Measurements from ENCODE around the gene LRRC4B. TPM values are rescaled to one million over a fixed set of nuclear protein-coding genes. Genes with fewer than 3 reads are reported as not detected.
A peak's percentile ranks its signal among the peaks of the same experiment; 100 is the strongest.

Gene LRRC4B
- total RNA-seq, 4 donors from 2014 or later, result 0.59 to 3.0 (median 1.6) TPM

GRCh38 chr19:50488389-50489194, 79.6 kb downstream of the LRRC4B start:
- no peak for TF ChIP-seq POLR2A (IDR thresholded peaks at IDR 0.05)
- TF ChIP-seq, protein P1, sequence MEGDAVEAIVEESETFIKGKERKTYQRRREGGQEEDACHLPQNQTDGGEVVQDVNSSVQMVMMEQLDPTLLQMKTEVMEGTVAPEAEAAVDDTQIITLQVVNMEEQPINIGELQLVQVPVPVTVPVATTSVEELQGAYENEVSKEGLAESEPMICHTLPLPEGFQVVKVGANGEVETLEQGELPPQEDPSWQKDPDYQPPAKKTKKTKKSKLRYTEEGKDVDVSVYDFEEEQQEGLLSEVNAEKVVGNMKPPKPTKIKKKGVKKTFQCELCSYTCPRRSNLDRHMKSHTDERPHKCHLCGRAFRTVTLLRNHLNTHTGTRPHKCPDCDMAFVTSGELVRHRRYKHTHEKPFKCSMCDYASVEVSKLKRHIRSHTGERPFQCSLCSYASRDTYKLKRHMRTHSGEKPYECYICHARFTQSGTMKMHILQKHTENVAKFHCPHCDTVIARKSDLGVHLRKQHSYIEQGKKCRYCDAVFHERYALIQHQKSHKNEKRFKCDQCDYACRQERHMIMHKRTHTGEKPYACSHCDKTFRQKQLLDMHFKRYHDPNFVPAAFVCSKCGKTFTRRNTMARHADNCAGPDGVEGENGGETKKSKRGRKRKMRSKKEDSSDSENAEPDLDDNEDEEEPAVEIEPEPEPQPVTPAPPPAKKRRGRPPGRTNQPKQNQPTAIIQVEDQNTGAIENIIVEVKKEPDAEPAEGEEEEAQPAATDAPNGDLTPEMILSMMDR (IDR thresholded peaks at IDR 0.05), result no peak
- Histone ChIP-seq H3K36me3 (no peaks in the 10 kb centered on the region), H3K4me3 (replicated peaks in 1 of 3) (no peak overlapping the region), H3K27ac (no peak overlapping the region), H3K27me3 (no peaks in the 10 kb centered on the region), H3K9me3 (no peaks in the 10 kb centered on the region), H3K4me1 (peaks cover 0 to 6% of the 10 kb centered on the region in 2 donors)
- intact Hi-C loops (cut with DNase I), result no loop called here
- DNase-seq, result no peak
- WGBS, 2 donors, result 20 to 22% methylated on average over 13 of the region's 13 CpGs

DNA sequence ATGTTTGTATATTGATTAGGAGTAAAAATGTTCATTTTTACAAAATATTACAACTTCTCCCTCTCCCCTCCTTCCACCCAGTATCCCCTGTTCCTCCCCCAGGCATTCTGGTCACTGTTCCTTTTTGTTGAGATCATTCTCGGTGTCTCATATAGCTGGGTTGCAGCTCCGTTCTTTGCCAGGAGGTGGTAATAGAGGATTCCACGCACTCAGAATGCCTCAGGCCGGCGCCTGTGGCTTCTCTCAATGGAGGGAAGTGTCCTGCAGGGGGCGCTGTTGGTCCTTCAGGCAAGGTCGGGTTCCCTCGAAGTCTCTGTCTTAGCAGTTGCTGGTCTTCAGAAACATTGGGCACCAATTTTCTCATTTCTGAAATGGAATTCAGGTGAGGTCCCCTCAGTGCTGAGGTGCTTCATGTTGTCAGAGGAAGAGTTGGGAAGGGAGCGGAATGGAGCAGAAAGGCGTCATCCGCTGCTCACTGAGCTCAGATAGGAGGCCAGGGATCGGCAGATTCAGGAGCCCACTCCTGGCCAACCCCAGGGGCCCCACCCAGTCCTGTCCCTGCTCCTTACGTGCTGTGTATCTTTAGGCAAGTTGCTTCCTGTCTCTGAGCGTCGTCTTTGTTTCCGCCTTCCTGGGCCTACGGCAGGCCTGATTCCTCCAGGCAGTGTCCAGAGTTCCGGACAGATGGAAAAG, 81.3 kb downstream of the LRRC4B start:
- Histone ChIP-seq H3K4me1 (no peaks in the 10 kb centered on the region), H3K9me3 (no peaks in the 10 kb centered on the region)

DNA sequence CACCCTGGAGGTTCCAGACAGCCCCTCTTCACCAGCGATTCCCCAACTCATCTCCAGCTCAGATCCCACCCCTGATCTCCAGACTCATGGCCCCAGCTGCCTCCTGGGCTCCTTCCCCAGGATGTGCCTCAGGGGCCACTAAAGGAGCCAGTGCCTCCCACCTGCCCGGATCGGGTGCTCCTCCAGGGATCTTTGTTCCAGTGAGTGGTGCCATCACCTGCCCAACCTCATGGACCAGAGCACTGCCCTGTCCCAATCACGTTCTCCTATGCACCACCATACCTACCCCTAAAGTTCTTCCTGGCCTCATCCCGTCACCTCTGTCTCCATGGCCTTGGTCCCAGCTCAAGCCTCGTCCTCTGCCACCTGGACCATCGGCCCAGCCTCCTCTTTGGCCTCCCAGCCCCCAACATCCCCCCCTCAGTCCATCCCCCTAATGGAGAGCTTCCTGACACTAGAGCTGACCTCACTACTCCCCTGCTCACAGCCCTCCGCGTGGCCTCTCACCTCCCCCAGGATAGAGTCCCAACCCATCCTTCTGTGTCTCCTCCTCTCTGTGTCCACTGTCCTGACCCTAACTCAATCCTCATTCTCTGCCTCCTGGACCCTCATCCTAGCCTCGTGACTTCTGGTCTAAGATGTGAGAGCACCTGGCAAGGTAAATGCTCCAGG, 82.8 kb downstream of the LRRC4B start:
- intact Hi-C loops (cut with DNase I), result no loop called here
- no peak for DNase-seq
- peaks cover 24 to 28% of the 10 kb centered on the region in 2 donors for H3K36me3 ChIP-seq

More for the DNA sequence above, 81.3 kb downstream of the LRRC4B start:
- Histone ChIP-seq H3K27ac (no peak overlapping the region), H3K4me3 (replicated peaks in 1 of 3) (no peak overlapping the region), H3K36me3 (peaks cover 10 to 15% of the 10 kb centered on the region in 2 donors), H3K27me3 (no peaks in the 10 kb centered on the region)
- peak in 1 of 2 donors; percentile 49 for DNase-seq
- WGBS, 2 donors, result 73 to 79% methylated on average over 18 of the region's 18 CpGs
- no peak for TF ChIP-seq POLR2A (IDR thresholded peaks at IDR 0.05)
- TF ChIP-seq, protein P1 (IDR thresholded peaks at IDR 0.05), result peak in 3 of 6 experiments; percentile 29 to 47 (median 39)
- intact Hi-C loops (cut with DNase I), result no loop called here

GRCh38 chr19:50482916-50483315, 85.3 kb downstream of the LRRC4B start:
- no peak for TF ChIP-seq POLR2A (IDR thresholded peaks at IDR 0.05)
- TF ChIP-seq, protein P1 (IDR thresholded peaks at IDR 0.05), result no peak
- no peak overlapping the region for H3K4me3 ChIP-seq (replicated peaks in 1 of 3)
- WGBS, 2 donors, result 86 to 88% methylated on average over 10 of the region's 10 CpGs
- H3K36me3 ChIP-seq, result peaks cover 41 to 53% of the 10 kb centered on the region in 2 donors
- intact Hi-C loops (cut with DNase I), result no loop called here
- H3K27ac ChIP-seq, result no peak overlapping the region
- H3K27me3 ChIP-seq, result no peaks in the 10 kb centered on the region
- no peak for DNase-seq
- H3K4me1 ChIP-seq, result peaks cover 0 to 6% of the 10 kb centered on the region in 2 donors
- no peaks in the 10 kb centered on the region for H3K9me3 ChIP-seq

More for the DNA sequence above, 82.8 kb downstream of the LRRC4B start:
- Histone ChIP-seq H3K27me3 (no peaks in the 10 kb centered on the region), H3K4me3 (replicated peaks in 1 of 3) (no peak overlapping the region), H3K9me3 (no peaks in the 10 kb centered on the region), H3K4me1 (no peaks in the 10 kb centered on the region), H3K27ac (no peak overlapping the region)
- 91 to 93% methylated on average over 10 of the region's 10 CpGs for WGBS, 2 donors
- no peak for TF ChIP-seq POLR2A (IDR thresholded peaks at IDR 0.05)
- TF ChIP-seq, protein P1 (IDR thresholded peaks at IDR 0.05), result no peak

Measured in thyroid gland (tissue), 4 donors.